ENCODE results near the gene SSBP1. TPM values are rescaled to one million over a fixed set of nuclear protein-coding genes. Genes with fewer than 3 reads are reported as not detected.

Gene SSBP1
- total RNA-seq, 1 experiment from 2014 or later = 269 TPM

DNA sequence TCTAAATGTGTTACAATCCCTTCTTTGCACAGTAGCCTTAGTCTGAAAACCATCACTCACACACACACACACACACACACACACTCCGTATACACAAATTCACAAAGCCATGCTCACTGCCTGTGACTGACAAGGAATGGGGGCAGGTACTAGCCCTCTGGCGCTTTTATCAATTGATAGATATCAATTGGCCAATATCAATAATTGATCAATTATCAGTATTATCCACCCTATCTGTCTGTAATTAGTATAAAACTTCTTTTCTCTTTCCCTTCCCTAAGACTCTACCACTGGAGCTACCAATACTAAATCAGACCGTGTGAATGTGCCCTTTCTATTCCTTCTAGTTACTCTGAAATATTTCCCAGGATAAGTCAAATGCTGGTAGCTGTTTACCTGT is 38.3 kb upstream of the SSBP1 start:
- no peak overlapping the region for H3K4me3 ChIP-seq (ENCODE audit: low read length)
- H3K79me2 ChIP-seq (ENCODE audit: low read length) = peaks cover 44% of the 10 kb centered on the region
- H3K27ac ChIP-seq (ENCODE audit: low read length) = no peak overlapping the region
- intact Hi-C loops (cut with micrococcal nuclease) = loop anchor here (5.0 kb wide), 1 partner anchor 48 kb away; no protein-coding TSS in a partner anchor
- peaks cover 68% of the 10 kb centered on the region for H3K4me1 ChIP-seq (ENCODE audit: insufficient read depth, low read length)
- H3K4me2 ChIP-seq (ENCODE audit: low read length) = no peak overlapping the region
- CTCF ChIA-PET = no interaction called here
- no peak overlapping the region for H3K9ac ChIP-seq (ENCODE audit: low read length)
- DNase-seq (no peak), ATAC-seq (no peak)
- TF ChIP-seq EZH2 (IDR thresholded peaks at IDR 0.05; ENCODE audit: low read length, unreplicated experiment) = no peak
- TF ChIP-seq CTCF (conservative IDR thresholded peaks at IDR 0.05; ENCODE audit: low read depth, low read length) = no peak
- TF ChIP-seq EZH2phosphoT487 (IDR thresholded peaks at IDR 0.05; ENCODE audit: borderline replicate concordance, low read length) = no peak
- no peaks in the 10 kb centered on the region for H3K9me3 ChIP-seq (ENCODE audit: low read length)
- no peaks in the 10 kb centered on the region for H4K20me1 ChIP-seq (ENCODE audit: low read length)
- H3F3A ChIP-seq (ENCODE audit: low read length, unreplicated experiment) = no peaks in the 10 kb centered on the region
- POLR2A ChIA-PET (ENCODE audit: unreplicated experiment) = no interaction called here
- H2AFZ ChIP-seq (ENCODE audit: low read length) = no peak overlapping the region
- no TSS peak for BruUV-seq (replicated peaks)
- no peaks in the 10 kb centered on the region for H3K36me3 ChIP-seq (ENCODE audit: low read depth, low read length)
- no peaks in the 10 kb centered on the region for H3K27me3 ChIP-seq (ENCODE audit: low read length)
- no peaks in the 10 kb centered on the region for H3K9me2 ChIP-seq (replicated peaks; ENCODE audit: low read length)

- no peaks in the 10 kb centered on the region for H3K9me3 ChIP-seq (ENCODE audit: low read length)
- intact Hi-C loops (cut with micrococcal nuclease) = no loop called here
- H3K79me2 ChIP-seq (ENCODE audit: low read length) = peaks cover 39% of the 10 kb centered on the region
- ChIA-PET POLR2A (ENCODE audit: unreplicated experiment) (no interaction called here), CTCF (interaction anchor here (0.5 kb wide), 1 partner anchor 18 kb away, joined by 3 read pairs; no protein-coding TSS in a partner anchor)
- DNase-seq (no peak), ATAC-seq (no peak)
- H3K4me2 ChIP-seq (ENCODE audit: low read length) = peak overlapping the region; percentile 87
- H3K9me2 ChIP-seq (replicated peaks; ENCODE audit: low read length) = no peaks in the 10 kb centered on the region
- no TSS peak for BruUV-seq (replicated peaks)
- H3K27me3 ChIP-seq (ENCODE audit: low read length) = no peaks in the 10 kb centered on the region
- H3K4me3 ChIP-seq (ENCODE audit: low read length) = peak overlapping the region; percentile 67
- no peak overlapping the region for H3K27ac ChIP-seq (ENCODE audit: low read length)
- no peak for TF ChIP-seq EZH2 (IDR thresholded peaks at IDR 0.05; ENCODE audit: low read length, unreplicated experiment)
- no peak for TF ChIP-seq EZH2phosphoT487 (IDR thresholded peaks at IDR 0.05; ENCODE audit: borderline replicate concordance, low read length)
- no peak for TF ChIP-seq CTCF (conservative IDR thresholded peaks at IDR 0.05; ENCODE audit: low read depth, low read length)
- no peak overlapping the region; the same call in 1 of the 2 replicates for H3K9ac ChIP-seq (ENCODE audit: low read length)
- H4K20me1 ChIP-seq (ENCODE audit: low read length) = no peaks in the 10 kb centered on the region
- 0 out of 2 replicates have a peak overlapping the region, but pooled peaks have one; percentile 48 for H2AFZ ChIP-seq (ENCODE audit: low read length)
- no peaks in the 10 kb centered on the region for H3F3A ChIP-seq (ENCODE audit: low read length, unreplicated experiment)
- peaks cover 70% of the 10 kb centered on the region for H3K4me1 ChIP-seq (ENCODE audit: insufficient read depth, low read length)
- H3K36me3 ChIP-seq (ENCODE audit: low read depth, low read length) = no peaks in the 10 kb centered on the region
Observed at GRCh38 chr7:141700296-141700847, 37.8 kb upstream of the SSBP1 start.

DNA sequence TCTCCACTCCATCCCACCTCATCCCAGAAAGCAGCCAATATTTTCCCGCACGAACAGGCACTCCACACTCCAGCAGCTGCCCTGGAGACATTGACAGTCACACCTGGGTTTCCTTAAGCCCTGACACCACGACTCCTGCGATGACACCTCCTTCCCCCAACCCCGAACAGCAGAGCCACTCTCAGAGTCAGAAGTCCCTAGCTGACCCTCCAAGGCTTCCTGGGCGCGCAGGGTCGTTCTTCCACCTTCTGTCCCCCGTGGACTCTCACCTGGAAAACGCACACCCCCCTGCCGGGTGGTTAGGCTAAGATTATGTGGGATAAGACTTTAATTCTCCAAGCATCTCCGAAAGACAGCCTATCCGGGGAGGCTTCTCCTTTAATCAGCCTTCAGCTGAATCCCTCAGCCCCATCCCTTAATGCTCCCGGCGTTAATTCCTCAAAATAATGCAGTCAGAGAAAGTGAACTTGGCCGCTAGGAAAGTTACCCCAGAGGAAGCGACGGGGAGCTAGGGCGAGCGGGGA is 37.2 kb upstream of the SSBP1 start:
- Histone ChIP-seq H3K9me3 (ENCODE audit: low read length) (no peaks in the 10 kb centered on the region), H3F3A (ENCODE audit: low read length, unreplicated experiment) (no peaks in the 10 kb centered on the region), H2AFZ (ENCODE audit: low read length) (0 out of 2 replicates have a peak overlapping the region, but pooled peaks have one; percentile 48), H3K79me2 (ENCODE audit: low read length) (peaks cover 39% of the 10 kb centered on the region), H3K27me3 (ENCODE audit: low read length) (no peaks in the 10 kb centered on the region), H3K27ac (ENCODE audit: low read length) (no peak overlapping the region), H3K36me3 (ENCODE audit: low read depth, low read length) (no peaks in the 10 kb centered on the region), H3K4me2 (ENCODE audit: low read length) (peak overlapping the region; percentile 87), H4K20me1 (ENCODE audit: low read length) (no peaks in the 10 kb centered on the region), H3K9ac (ENCODE audit: low read length) (peak overlapping the region; percentile 26; the same call in 1 of the 2 replicates), H3K4me3 (ENCODE audit: low read length) (peak overlapping the region; percentile 67), H3K9me2 (replicated peaks; ENCODE audit: low read length) (no peaks in the 10 kb centered on the region), H3K4me1 (ENCODE audit: insufficient read depth, low read length) (peaks cover 67% of the 10 kb centered on the region)
- no peak for TF ChIP-seq EZH2 (IDR thresholded peaks at IDR 0.05; ENCODE audit: low read length, unreplicated experiment)
- no peak for TF ChIP-seq EZH2phosphoT487 (IDR thresholded peaks at IDR 0.05; ENCODE audit: borderline replicate concordance, low read length)
- intact Hi-C loops (cut with micrococcal nuclease) = no loop called here
- ChIA-PET CTCF (interaction anchor here (0.5 kb wide), 1 partner anchor 17 kb away, joined by 3 read pairs; no protein-coding TSS in a partner anchor), POLR2A (ENCODE audit: unreplicated experiment) (no interaction called here)
- DNase-seq (no peak), ATAC-seq (peak; percentile 4; the same call in 1 of the 2 replicates)
- BruUV-seq (replicated peaks) = TSS peak; percentile 36
